Anterior cingulate cortex (tissue), 58 donors: ENCODE measurements around the gene CNTLN.
"Not testable (repeated sequence)": the region's sequence is repeated elsewhere in the genome, so short reads cannot be mapped to it uniquely, and the experiment has no call there.

Source experiments
- DNase-seq, 58 donors: peaks; one replicate each; lab custom pipeline; 2025; lab: John Stamatoyannopoulos, UW

CNTLN gene

DNA sequence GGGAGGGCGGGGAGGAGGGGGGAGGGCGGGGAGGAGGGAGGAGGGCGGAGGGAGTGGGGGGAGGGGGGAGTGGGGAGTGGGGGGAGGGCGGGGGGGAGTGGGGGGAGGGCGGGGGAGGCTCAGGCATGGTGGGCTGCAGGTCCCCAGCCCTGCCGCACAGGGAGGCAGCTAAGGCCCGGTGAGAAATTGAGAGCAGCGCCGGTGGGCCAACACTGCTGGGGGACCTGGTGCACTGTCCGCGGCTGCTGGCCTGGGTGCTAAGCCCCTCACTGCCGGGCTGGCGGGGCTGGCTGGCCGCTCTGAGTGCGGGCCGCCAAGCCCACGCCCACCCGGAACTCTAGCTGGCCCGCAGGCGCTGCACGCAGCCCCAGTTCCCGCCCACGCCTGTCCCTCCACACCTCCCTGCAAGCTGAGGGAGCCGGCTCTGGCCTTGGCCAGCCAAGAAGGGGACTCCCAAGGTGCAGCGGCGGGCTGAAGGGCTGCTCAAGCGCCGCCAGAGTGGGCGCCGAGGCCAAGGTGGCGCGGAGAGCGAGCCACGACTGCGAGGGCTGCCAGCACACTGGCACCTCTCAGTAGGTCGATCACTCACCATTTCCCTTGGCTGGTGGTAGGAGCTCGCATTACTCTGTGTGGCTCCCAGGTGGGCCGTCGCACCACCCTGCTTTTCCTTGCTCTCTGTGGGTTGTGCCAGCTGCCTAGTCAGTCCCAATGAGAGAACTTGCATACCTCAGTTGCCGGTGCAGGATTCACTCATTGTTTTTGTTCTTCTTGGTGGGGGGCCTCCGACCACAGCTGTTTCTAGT is 160.2 kb downstream of the CNTLN start:
- no peak for DNase-seq

DNA sequence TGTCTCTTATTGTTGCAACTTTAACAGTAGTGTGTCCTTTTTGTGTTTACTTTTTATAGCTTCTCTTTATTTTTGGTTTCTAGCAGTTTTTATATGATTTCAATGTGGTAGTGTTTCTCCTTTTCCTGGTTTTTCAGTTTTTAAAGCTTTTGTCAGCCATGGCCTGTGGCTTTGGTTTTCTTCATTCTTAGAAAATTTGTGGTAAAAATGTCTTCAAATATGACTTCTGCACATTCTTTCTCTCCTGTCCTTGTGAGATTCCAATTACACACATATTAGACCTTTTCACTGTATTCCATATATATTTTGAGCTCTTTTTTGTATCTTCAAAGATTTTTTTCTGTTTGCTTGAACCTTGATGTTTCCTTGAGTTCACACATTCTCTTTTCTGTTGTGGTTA is 180.5 kb downstream of the CNTLN start:
- DNase-seq: no peak

DNA sequence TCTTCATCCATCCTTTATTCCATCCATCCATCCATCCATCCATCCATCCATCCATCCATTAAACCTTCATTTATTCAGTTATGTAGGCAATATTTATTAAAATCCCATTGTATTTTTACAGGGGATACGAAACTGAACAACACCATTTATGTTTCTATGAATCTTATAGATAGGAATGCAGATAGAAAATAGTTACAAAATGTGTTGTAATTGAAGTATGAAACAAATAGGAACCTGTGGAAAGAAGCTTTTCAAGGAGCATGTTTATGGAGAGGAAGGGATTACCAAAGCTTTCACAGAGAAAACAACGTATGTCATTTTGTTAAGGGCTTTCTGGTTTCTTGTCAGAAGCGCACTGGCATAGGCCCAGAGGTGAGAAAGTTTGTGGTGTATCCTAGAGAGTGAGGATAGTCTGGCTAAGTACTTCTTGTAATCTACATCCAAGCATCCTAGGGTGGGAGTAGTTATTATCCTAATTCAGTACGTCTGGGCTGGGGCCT is 184.0 kb downstream of the CNTLN start:
- DNase-seq: no peak

DNA sequence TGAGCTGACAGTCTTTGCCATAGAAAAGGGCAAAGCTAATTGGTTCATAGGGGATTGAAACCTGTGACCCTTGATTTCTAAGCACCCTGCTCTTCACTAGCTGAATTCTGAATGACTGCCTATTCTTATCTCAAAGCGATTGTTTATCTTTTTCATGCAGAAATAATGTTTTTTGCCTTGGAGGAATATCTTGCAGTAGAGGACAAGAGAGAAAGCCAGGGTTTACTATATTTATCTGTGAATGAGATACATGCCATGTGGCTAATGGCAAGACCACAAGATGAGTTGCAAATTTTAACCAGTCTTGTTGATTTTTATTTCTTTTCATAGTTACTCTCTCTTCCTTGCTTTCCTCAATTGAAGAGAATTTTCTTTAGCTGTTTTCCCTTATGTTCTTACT is 185.0 kb downstream of the CNTLN start:
- DNase-seq: no peak

DNA sequence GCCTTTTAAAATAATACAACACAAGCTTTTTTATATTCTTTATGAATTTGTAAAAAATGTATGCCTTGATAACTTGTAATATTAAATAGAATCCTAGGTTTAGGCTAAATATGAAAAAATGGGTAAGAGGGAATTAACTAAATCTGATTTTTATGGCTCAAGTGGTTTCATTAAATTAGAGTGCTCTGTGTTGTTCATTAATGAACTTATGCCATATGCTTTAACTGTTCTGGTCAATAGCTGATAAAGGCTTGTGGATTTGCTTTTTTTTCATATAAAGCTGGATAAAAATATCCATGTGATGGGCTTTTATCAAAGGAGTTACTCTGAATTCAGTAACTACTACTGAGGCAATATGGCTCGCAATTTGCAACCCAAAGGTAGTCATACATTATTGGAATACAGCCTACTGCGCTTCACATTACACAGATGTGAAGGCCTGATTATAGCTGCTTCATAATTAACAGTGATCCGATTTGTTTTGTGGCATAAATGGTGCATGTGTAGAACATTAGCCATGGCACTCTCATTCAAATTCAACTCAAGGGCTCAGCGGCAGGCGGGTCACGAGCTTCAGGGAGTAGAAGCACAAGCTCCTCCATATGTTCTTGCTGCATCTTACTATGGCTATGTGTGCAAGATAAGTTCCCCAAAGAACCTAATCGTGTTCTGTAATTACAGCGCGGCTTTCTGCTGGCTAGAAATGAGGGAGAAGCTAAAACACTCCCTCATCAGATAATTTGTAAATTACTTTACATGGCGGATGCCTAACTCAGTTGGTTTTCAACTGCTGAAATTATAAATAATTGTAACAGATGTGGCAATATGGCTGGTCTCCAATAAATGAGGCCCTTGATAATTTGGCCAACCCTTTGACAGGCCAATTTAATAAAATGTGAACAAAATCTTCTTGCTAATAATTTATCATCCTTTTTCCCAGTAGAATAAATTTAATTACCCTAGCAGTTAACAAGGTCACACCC is 188.3 kb downstream of the CNTLN start:
- DNase-seq: no peak

DNA sequence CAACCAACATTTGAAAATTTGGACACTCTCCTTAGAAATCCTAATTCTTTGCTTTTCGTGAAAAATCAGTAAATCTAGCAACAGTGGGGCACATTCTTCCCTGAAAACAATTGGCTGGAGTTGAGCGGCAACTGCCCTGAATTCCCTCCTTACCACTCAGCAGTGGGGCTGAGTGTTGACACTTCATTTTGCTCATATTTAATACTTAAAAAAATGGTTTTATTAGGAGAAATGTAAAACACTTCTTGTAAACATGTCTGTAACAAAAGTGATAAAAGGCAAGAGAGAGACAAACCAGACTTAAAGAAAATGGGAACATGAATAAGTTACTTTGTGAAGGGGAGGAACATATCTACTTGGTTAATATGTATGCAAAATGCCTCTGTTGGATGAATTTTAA is 193.5 kb downstream of the CNTLN start:
- DNase-seq: no peak

DNA sequence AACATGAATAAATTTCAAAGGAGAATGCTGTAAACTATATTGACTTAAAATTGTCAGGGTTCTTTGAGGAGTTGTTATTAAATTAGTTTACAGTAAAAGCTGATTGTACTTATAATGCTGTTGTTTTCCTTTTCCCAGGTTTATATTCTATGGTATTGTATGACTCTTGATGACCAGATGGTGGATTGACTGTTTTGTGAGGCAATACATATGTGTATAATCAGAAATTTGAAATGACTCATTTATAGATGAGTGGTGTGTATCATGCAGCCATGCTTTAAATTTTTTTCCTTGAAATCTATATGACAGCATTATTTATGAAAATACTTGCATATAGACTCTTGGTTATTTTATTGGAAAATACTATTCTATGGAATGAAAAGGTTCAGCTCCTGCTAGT is 195.3 kb downstream of the CNTLN start:
- no peak for DNase-seq

DNA sequence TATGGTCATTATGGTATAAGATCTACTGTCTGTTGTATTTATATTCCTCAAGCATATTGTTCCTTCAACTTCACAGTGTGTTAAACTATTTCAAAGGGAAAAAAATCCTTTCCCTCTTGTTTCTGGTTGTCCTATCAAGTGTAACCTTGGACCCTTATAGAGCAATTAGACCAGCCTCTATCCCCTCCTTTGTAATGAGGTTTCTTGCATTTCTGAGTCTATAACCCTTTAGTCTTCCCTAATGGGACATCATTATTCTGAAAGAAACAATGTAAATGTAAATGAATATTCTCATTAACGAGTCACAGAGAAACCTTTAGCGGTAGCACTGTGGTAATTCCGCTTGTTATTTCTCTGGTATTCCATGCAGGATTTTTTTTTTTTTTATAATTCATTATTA is 197.3 kb downstream of the CNTLN start:
- no peak for DNase-seq

DNA sequence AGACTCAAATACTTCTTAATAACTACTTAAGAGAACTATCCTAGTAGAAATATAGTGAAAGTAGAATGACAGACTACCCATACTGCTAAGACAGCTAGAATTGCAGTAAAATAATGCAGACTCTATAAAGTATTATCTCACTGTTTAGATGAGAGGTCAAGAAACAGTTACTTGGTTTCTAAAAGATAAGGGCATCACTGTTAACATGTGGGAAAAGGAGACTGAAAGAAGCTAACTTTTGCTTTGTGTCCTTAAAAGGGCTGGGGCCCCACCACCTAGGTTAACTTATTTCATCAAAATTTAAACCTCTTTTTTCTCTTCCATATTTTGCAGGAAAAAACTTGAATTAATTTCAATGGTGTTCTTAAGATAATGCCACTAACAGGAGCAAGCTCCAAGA is 204.3 kb downstream of the CNTLN start:
- no peak for DNase-seq

DNA sequence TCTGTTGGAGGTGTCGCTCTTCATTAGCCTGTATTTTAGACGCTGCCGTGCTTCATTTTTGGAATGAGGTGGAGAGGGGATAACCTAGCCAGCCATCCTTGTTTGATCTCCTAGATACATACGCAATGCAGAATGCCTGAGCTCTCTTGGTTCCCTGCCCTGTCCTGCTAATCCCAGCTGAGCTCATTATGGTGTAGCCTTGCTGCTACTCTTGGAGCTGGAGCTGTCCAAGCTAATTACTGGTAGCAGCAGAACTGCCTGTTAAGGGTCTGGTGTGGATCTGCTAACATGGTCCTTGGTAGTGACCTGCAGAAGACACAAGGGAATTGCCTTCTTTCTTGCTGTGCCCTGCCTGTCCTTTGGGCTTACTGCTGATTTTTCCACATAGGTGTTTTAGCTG is 207.9 kb downstream of the CNTLN start:
- peak in 1 of 58 donors; percentile 1 for DNase-seq

DNA sequence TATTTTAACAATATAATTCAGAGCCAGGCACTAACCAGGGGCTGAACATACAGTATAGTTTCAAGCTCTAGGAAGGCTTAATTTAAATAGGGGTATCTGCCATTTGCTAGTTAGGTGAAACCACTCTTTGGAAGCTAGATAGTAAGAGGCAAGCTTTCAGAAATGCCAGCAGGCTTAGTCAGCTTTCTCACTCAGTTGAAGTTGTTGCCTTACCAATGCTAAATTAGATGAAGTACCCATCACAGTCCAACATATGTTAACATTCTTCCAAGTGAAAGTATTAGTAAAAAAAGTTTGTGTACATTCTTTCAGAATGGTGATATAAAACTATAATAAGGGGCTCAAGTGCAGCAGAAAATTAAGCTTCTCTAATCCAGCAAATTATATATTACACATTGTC is 215.0 kb downstream of the CNTLN start:
- no peak for DNase-seq

DNA sequence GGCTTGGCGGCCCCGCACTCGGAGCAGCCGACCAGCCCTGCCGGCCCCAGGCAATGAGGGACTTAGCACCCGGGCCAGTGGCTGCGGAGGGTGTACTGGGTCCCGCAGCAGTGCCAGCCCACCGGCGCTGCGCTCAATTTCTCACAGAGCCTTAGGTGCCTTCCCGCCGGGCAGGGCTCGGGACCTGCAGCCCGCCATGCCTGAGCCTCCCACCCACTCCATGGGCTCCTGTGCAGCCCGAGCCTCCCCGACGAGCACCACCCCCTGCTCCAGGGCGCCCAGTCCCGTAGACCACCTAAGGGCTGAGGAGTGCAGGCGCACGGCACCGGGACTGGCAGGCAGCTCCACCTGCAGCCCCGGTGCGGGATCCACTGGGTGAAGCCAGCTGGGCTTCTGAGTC is 219.2 kb downstream of the CNTLN start:
- DNase-seq: not testable (repeated sequence)

DNA sequence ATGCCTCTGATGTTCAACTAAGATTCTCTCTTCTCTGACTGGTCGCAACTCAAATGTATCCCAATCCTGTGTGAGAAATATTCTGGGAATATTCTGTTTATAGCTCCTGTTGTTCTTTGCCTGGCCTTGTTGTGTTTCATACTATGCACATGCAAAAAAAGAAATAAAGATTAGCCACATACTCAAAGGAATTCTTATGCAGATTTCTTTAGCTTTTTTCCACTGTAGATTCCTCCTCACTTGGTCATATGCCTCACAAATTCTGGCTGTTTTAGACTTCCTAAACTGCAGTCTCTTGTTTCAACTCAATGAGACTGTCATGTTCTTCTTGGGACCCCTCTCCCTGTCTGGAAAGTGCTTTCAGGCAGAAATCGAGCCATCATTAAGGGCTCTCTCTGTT is 226.5 kb downstream of the CNTLN start:
- DNase-seq: no peak

DNA sequence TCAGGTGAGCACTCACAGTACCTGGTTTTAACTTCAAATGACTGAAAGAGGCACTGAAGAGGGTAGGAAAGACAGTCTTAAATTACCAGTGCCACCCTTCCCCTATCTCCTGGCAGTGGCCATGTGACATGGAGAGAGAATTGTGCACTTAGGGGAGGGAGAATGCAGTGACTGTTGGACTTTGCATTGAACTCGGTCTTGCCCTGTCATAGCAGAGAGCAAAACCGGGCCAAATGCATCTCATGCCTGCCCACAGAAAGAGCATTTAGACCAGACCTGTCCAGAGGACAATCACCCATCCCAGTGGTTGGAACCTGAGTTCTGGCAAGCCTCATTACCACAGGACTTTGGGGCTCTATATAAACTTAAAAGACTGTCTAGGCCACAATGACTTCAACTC is 232.2 kb downstream of the CNTLN start:
- no peak for DNase-seq

DNA sequence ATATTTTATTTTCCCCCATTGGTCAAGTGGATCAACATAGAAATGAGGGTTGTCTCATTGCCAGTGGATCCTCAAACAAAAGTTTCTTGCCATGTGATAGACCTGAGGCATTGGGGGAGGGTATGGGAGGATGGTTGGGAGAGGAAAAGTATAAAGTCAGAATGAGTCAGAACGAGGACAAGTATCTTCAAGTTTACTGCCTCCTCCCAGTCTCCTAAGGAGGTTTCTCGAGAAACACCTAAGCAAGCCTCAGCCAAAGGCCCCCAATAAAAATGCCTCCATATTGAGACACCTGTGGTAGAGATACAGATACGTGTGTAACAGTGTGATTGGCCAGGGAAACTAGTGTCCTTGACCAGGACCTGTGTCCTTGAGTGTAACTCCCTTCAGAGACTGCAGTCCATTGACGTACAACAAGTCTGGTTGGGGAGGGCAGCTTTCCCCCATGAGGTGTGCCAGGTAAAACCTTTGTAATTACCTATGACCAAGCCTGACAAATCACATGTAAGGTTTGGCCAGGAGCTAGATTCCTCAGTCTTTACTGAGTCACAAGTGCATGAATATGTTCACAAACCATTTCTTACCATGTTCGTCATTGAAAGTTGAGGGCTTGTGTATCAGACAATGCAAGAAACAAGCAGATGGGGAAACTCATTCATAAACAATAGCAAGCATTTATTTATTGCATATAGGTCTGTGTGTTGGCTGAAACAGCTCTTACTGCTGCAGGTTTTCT is 245.5 kb downstream of the CNTLN start:
- no peak for DNase-seq

DNA sequence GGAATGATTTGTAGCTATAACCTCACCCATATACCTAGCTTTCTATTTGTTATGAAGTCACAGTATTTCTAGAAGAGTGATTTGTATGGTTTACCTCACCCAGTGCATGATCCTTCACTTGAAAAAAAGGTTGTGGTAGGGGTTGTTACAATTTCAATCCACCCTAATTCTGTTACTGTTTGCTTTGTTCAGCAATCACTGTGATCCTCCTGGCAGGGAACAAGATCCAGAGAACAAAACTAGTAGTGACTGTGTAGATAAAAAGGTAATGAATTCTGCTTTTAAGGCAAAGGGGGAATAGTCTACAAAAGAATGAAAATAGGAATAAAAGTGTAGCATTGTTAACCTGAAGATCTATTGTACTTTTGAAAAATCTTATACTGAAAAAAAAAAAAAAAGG is 252.7 kb downstream of the CNTLN start:
- DNase-seq: no peak

DNA sequence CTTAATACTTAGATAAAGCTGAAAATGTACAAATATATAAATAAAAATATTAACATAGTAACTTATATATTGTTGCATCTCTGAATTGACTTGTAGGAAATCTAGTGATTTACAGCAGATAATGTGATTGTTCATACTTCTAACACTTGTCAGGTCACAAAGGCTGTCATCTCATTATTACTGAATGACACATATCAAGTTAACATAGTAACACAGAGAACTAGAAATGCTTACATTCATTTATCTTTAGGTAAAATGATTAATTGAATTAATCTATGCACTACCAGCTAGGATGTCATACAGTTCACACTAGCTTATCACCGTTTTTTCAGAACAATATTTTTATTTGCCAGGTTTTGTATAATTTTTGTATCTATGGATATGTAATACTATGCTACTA is 254.2 kb downstream of the CNTLN start:
- no peak for DNase-seq

DNA sequence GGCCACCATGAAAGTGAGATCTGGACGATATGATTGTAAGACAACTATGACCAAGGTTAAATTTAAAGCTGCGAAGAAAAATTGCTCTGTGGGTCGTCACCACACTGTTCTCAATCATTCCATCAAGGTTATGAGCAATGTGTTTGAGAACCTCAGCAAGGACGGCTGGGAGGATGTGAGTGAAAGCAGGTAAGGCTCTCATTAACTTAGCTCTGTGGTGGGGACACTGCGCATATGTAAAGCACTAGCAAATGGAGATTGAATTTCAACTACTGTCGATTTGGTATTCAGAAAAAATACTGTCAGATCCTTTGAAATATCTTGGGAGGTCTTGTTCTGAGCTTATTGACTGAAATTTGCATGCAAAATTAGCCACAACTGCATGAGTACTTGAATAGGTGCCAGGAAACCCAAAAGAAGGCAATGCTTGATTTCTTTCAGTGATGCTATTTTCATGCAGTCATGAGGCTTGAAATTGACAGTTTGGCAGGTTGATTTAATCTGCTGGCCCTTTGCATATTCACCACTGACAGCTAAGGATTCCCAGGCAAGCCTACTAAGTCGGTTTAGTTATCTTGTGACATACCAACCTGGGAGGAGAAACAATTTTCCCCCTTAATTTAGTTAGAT is 260.2 kb downstream of the CNTLN start:
- peak in 1 of 58 donors; percentile 1 for DNase-seq

DNA sequence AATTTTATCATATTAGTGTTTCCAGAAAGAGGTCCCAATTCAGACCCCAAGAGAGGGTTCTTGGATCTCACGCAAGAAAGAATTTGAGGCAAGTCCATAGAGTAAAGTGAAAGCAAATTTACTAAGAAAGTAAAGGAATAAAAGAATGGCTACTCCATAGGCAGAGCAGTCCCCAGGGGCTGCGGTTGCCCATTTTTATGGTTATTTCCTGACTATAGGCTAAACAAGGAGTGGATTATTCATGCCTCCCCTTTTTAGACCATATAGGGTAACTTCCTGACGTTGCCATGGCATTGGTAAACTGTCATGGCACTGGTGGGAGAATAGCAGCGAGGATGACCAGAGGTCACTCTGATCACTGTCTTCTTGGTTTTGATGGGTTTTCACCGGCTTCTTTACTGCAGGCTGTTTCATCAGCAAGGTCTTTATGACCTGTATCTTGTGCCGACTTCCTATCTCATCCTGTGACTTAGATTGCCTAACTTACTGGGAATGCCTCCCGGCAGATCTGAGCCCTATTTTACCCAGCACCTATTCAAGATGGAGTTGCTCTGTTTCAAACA is 262.4 kb downstream of the CNTLN start:
- not testable (repeated sequence) for DNase-seq

DNA sequence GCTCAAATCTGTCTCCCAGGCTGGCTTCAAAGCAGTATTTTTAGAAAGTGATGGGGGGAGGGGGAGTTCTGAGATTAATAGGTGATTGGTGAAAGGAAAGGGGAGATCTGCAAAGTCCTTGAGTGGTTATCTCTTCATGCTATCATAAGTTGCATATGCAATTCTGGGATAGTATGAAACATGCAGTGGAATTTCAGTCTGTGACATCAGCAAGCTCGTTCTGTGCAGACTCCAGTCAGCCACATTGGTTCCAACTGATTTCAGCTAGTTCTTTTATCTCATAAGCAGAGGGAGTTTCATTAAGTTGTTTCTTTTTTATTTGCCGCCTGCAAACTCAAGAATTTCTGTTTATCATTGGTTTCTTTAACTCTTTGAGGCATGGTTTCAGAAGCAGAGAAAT is 263.5 kb downstream of the CNTLN start:
- DNase-seq: no peak
